Measurements from ENCODE around the gene TRIM67. TPM values are rescaled to one million over a fixed set of nuclear protein-coding genes. Genes with fewer than 3 reads are reported as not detected.
A peak's percentile ranks its signal among the peaks of the same experiment; 100 is the strongest.

The TRIM67 gene
- total and polyA plus RNA-seq, 4 donors, result under 0.01 to 0.09 TPM; not detected in 2

DNA sequence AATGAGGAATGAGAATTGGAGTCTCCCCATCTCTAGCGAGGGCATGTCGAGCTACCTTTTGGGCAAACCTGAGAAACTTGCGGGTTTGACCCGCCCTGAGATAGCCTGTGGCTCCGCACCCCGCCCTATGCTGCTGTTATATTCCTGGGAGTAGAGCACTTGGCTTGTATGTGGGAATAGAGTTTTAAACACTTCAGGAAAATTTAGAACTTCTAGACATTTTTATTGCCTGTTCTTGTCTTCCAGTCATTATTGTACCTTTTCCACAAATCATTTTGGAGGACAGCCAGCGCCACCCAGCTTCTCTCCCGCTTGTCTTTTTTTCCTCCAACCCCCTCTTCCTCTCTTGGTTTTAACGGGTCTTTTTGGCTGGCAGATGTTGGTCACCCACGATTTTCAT lies 79.9 kb downstream of the TRIM67 start:
- ATAC-seq (ENCODE audit: insufficient read depth, low FRiP score), result peak; percentile 48
- peaks cover 3 to 20% (median 19%) of the 10 kb centered on the region in 5 donors for H3K4me1 ChIP-seq (ENCODE audit: control insufficient read depth in 5 of 5, insufficient read depth in 5 of 5, low read length in 5 of 5)
- 0 to 1% methylated on average over 10 of the region's 10 CpGs for WGBS, 2 donors

GRCh38 chr1:231242516-231243198 lies 80.8 kb downstream of the TRIM67 start:
- peak overlapping the region in 1 of 2 donors; percentile 91 for H3K9ac ChIP-seq (ENCODE audit: insufficient read depth in 1 of 2, low read length in 2 of 2)
- no peaks in the 10 kb centered on the region for H3K9me3 ChIP-seq (ENCODE audit: control insufficient read depth in 4 of 4, insufficient read depth in 3 of 4, low read length in 3 of 4)
- no peak overlapping the region for H3K27ac ChIP-seq (ENCODE audit: low read depth in 1 of 2, low read length in 1 of 2)
- H3K36me3 ChIP-seq (ENCODE audit: control insufficient read depth in 4 of 4, insufficient read depth in 4 of 4, low read length in 4 of 4), result peaks cover 3 to 7% (median 5%) of the 10 kb centered on the region in 4 donors
- ATAC-seq (ENCODE audit: insufficient read depth, low FRiP score), result no peak
- no peak overlapping the region for H3K4me3 ChIP-seq
- peak in 2 of 3 donors; percentile 30 to 32 for DNase-seq
- TF ChIP-seq, protein P1, sequence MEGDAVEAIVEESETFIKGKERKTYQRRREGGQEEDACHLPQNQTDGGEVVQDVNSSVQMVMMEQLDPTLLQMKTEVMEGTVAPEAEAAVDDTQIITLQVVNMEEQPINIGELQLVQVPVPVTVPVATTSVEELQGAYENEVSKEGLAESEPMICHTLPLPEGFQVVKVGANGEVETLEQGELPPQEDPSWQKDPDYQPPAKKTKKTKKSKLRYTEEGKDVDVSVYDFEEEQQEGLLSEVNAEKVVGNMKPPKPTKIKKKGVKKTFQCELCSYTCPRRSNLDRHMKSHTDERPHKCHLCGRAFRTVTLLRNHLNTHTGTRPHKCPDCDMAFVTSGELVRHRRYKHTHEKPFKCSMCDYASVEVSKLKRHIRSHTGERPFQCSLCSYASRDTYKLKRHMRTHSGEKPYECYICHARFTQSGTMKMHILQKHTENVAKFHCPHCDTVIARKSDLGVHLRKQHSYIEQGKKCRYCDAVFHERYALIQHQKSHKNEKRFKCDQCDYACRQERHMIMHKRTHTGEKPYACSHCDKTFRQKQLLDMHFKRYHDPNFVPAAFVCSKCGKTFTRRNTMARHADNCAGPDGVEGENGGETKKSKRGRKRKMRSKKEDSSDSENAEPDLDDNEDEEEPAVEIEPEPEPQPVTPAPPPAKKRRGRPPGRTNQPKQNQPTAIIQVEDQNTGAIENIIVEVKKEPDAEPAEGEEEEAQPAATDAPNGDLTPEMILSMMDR (IDR thresholded peaks at IDR 0.05; ENCODE audit: control extremely low read depth, extremely low read depth), result no peak
- no peaks in the 10 kb centered on the region for H3K27me3 ChIP-seq (ENCODE audit: control insufficient read depth in 3 of 3, insufficient read depth in 3 of 3, low read length in 2 of 3)
- 27 to 34% methylated on average over 5 of the region's 5 CpGs for WGBS, 2 donors
- peaks cover 3 to 20% (median 19%) of the 10 kb centered on the region in 5 donors for H3K4me1 ChIP-seq (ENCODE audit: control insufficient read depth in 5 of 5, insufficient read depth in 5 of 5, low read length in 5 of 5)

More for the DNA sequence above, 79.9 kb downstream of the TRIM67 start:
- peak overlapping the region; percentile 86 to 91 for H3K9ac ChIP-seq (ENCODE audit: insufficient read depth in 1 of 2, low read length in 2 of 2)
- peak overlapping the region; percentile 83 for H3K4me3 ChIP-seq
- peaks cover 6 to 7% (median 6%) of the 10 kb centered on the region in 4 donors for H3K36me3 ChIP-seq (ENCODE audit: control insufficient read depth in 4 of 4, insufficient read depth in 4 of 4, low read length in 4 of 4)
- TF ChIP-seq, protein P1 (IDR thresholded peaks at IDR 0.05; ENCODE audit: control extremely low read depth, extremely low read depth), result no peak
- H3K27ac ChIP-seq (ENCODE audit: low read depth in 1 of 2, low read length in 1 of 2), result peak overlapping the region; percentile 74 to 87
- peak in 2 of 3 donors; percentile 40 to 54 for DNase-seq
- H3K27me3 ChIP-seq (ENCODE audit: control insufficient read depth in 3 of 3, insufficient read depth in 3 of 3, low read length in 2 of 3), result no peaks in the 10 kb centered on the region
- no peaks in the 10 kb centered on the region for H3K9me3 ChIP-seq (ENCODE audit: control insufficient read depth in 4 of 4, insufficient read depth in 3 of 4, low read length in 3 of 4)

DNA sequence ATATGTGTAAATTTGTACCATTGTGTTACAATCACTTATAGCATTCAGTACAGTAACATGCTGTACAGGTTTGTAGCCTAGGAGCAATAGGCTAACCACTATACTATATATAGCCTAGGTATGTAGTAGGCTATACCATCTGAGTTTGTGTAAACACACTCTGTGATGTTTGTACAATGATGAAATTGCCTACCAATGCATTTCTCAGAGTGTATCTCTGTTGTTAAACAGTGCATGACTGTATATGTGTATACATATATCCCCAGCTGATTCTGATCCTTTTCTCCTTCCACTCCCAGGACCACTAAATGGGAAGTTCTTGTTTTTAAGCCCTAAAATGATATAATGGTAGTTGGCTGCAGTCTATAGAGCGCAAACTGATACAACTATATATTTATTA lies 86.9 kb downstream of the TRIM67 start:
- Histone ChIP-seq H3K9ac (ENCODE audit: insufficient read depth in 1 of 2, low read length in 2 of 2) (no peak overlapping the region), H3K36me3 (ENCODE audit: control insufficient read depth in 4 of 4, insufficient read depth in 4 of 4, low read length in 4 of 4) (peaks cover 0 to 10% (median 8%) of the 10 kb centered on the region in 4 donors), H3K27ac (ENCODE audit: low read depth in 1 of 2, low read length in 1 of 2) (no peak overlapping the region), H3K27me3 (ENCODE audit: control insufficient read depth in 3 of 3, insufficient read depth in 3 of 3, low read length in 2 of 3) (no peaks in the 10 kb centered on the region), H3K4me3 (no peak overlapping the region), H3K4me1 (ENCODE audit: control insufficient read depth in 5 of 5, insufficient read depth in 5 of 5, low read length in 5 of 5) (peaks cover 0 to 5% (median 0%) of the 10 kb centered on the region in 5 donors), H3K9me3 (ENCODE audit: control insufficient read depth in 4 of 4, insufficient read depth in 3 of 4, low read length in 3 of 4) (no peaks in the 10 kb centered on the region)
- DNase-seq (no peak), ATAC-seq (ENCODE audit: insufficient read depth, low FRiP score) (no peak)
- TF ChIP-seq, protein P1 (IDR thresholded peaks at IDR 0.05; ENCODE audit: control extremely low read depth, extremely low read depth), result no peak
- WGBS, 2 donors, result 94 to 98% methylated on average over 1 of the region's 1 CpG

Data from lung (tissue), 12 donors.